Upper lobe of right lung (tissue), 1 donor: ENCODE measurements around the gene JUND. TPM values are rescaled to one million over a fixed set of nuclear protein-coding genes. Genes with fewer than 3 reads are reported as not detected.
A peak's percentile ranks its signal among the peaks of the same experiment; 100 is the strongest.

Source experiments
- ATAC-seq: fragments of 200-7000 bp; cut with Tn5 transposase; one replicate; pipeline ENCODE4 v1.9.1; 2020; ENCODE audit warnings: mild to moderate bottlenecking, moderate library complexity
- DNase-seq: peaks from one replicate; pipeline ENCODE4 v3.0.0-alpha.2; 2020
- H3K27ac ChIP-seq: fragments of 200-600 bp; one replicate; pipeline ENCODE4 v1.8.0; 2022
- H3K27me3 ChIP-seq: fragments of 200-600 bp; one replicate; pipeline ENCODE4 v1.8.0; 2022; ENCODE audit warnings: mild to moderate bottlenecking
- H3K36me3 ChIP-seq: fragments of 200-600 bp; one replicate; pipeline ENCODE4 v1.8.0; 2022
- H3K4me1 ChIP-seq: fragments of 200-600 bp; one replicate; pipeline ENCODE4 v1.8.0; 2022
- H3K4me3 ChIP-seq: fragments of 200-600 bp; one replicate; pipeline ENCODE4 v1.8.0; 2022; ENCODE audit warnings: mild to moderate bottlenecking
- H3K9me3 ChIP-seq: fragments of 200-600 bp; one replicate; pipeline ENCODE4 v1.8.0; 2022
- intact Hi-C: fragments of 100-400 bp; cut with DNase I; formaldehyde crosslinking; loops from one replicate; pipeline ENCODE4 v1.11.0; 2022
- total RNA-seq: library from RNA; stranded (reverse); fragmentation: NEBNext Ultra II Directional; extraction: Animal tissue kit (Norgen Biotek cat#: 25700); gene quantifications from one replicate; pipeline ENCODE4 v1.2.1, GENCODE V29; 2021
- TF ChIP-seq, protein P1 (sequence below): fragments of 200-600 bp; IDR thresholded peaks from one replicate; pipeline ENCODE4 v1.8.0; 2022; ENCODE audit warnings: antibody characterized with exemption
- donor health status: DM: no; HTN: yes; CAD: no; lungs with severe emphysema.

JUND gene
- total RNA-seq, 1 donor from 2014 or later: 204 TPM

DNA sequence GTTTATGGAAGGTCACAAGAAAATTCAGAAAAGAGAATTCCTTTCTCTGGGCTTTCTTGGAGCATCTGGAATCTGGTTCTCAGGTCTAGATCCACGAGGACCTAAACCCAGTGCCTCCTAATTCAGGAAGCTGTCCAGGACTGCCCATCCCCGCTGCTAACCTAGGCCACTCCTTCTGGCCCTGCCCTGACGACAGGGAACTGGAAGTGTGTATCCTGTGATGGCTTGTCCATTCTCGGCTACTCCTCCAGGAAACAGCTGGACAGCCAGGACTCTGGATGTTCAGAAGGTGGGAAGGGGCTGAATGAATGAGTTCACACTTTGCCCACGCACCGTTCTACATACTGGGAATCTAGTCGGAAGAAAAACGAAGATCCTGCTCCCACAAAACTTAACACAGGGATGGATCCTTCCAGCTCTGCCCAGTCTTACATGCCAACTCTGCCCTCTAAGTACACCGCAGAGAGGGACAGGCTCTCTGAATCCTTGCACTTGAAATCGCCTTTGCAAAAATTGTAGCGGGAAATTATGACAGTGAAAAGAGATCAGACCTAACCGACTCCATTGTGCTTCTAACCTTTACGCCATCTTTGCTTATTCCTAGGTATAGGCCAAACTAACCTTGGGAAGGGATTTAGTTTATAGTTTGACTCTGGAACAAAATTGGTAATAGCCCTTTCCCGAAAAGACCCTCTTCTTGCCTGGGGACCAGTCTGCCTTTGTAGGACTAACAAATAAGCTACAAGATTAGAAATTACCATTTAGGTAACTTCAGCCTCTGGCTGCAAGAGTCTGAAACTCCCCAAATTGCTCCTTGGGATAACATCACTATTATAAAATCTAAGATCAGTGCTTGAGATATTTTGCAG, 39.7 kb upstream of the JUND start:
- Histone ChIP-seq H3K27ac (peak overlapping the region; percentile 87), H3K9me3 (no peaks in the 10 kb centered on the region), H3K36me3 (no peaks in the 10 kb centered on the region), H3K4me3 (no peak overlapping the region), H3K27me3 (no peaks in the 10 kb centered on the region), H3K4me1 (peaks cover 58% of the 10 kb centered on the region)
- intact Hi-C loops: loop anchor here (5.0 kb wide), 1 partner anchor 39 kb away; the partner anchor contains the start of gene JUND
- TF ChIP-seq, protein P1, sequence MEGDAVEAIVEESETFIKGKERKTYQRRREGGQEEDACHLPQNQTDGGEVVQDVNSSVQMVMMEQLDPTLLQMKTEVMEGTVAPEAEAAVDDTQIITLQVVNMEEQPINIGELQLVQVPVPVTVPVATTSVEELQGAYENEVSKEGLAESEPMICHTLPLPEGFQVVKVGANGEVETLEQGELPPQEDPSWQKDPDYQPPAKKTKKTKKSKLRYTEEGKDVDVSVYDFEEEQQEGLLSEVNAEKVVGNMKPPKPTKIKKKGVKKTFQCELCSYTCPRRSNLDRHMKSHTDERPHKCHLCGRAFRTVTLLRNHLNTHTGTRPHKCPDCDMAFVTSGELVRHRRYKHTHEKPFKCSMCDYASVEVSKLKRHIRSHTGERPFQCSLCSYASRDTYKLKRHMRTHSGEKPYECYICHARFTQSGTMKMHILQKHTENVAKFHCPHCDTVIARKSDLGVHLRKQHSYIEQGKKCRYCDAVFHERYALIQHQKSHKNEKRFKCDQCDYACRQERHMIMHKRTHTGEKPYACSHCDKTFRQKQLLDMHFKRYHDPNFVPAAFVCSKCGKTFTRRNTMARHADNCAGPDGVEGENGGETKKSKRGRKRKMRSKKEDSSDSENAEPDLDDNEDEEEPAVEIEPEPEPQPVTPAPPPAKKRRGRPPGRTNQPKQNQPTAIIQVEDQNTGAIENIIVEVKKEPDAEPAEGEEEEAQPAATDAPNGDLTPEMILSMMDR: no peak
- ATAC-seq: peak; percentile 3
- no peak for DNase-seq

DNA sequence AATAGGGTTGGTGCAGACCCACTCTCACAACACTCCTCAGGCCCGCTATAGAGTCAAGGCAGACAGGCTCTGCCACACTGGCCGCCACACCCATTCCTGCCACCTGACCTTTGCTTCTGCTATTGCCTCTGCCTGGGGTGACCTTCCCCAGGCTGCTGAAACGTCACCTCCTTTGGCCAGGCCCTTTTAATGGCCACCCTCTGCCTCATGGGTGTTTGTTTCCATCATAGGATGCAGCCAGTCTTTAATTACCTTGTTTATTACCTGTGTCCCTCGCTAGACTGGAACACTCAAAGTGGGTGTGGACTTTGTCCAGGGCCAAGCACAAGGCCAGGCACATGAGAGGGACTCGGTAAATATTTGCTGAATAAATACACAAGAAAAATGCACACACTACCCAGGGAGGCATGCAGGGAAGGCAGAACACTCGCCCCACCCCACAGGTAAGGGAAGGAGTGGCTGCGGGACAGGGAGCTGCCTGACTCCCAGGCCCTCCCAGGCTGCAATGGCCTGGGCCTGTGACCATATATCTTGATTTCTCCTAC, 38.2 kb upstream of the JUND start:
- no peak for DNase-seq
- intact Hi-C loops: loop anchor here (5.0 kb wide), 1 partner anchor 37 kb away; the partner anchor contains the start of gene JUND
- TF ChIP-seq, protein P1: no peak
- Histone ChIP-seq H3K27ac (peak overlapping the region; percentile 87), H3K27me3 (no peaks in the 10 kb centered on the region), H3K9me3 (no peaks in the 10 kb centered on the region), H3K4me1 (peaks cover 58% of the 10 kb centered on the region), H3K36me3 (peaks cover 7% of the 10 kb centered on the region), H3K4me3 (no peak overlapping the region)
- peak; percentile 6 for ATAC-seq

- Histone ChIP-seq H3K27ac (peak overlapping the region; percentile 87), H3K4me3 (peak overlapping the region; percentile 10), H3K9me3 (no peaks in the 10 kb centered on the region), H3K36me3 (peaks cover 20% of the 10 kb centered on the region), H3K4me1 (peaks cover 50% of the 10 kb centered on the region), H3K27me3 (no peaks in the 10 kb centered on the region)
- ATAC-seq (peak; percentile 12), DNase-seq (no peak)
- TF ChIP-seq, protein P1: no peak
- intact Hi-C loops: no loop called here
Observed at GRCh38 chr19:18317961-18318800, 36.8 kb upstream of the JUND start.

DNA sequence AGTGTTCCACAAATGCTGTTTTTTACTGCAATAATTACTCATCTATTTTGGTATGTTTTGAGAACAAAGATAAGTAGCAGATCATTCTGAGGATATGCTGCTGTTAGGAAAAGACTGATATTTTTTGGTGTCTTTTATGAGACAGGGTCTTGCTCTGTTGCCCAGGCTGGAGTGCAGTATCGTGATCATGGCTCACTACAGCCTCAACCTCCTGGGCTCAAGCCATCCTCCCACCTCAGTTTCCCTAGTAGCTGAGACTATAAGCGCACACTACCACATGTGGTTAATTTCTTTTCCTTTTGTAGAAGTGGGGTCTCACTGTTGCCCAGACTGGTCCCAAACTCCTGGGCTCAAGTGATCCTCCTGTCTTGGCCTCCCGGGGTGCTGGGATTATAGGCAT, 32.0 kb upstream of the JUND start:
- no peaks in the 10 kb centered on the region for H3K9me3 ChIP-seq
- peaks cover 42% of the 10 kb centered on the region for H3K36me3 ChIP-seq
- ATAC-seq: no peak
- H3K27ac ChIP-seq: no peak overlapping the region
- intact Hi-C loops: no loop called here
- H3K4me1 ChIP-seq: peaks cover 11% of the 10 kb centered on the region
- TF ChIP-seq, protein P1: no peak
- DNase-seq: no peak
- no peaks in the 10 kb centered on the region for H3K27me3 ChIP-seq
- no peak overlapping the region for H3K4me3 ChIP-seq

GRCh38 chr19:18312092-18312534, 30.7 kb upstream of the JUND start:
- Histone ChIP-seq H3K4me1 (peaks cover 5% of the 10 kb centered on the region), H3K27ac (no peak overlapping the region), H3K36me3 (peaks cover 44% of the 10 kb centered on the region), H3K4me3 (no peak overlapping the region), H3K27me3 (no peaks in the 10 kb centered on the region), H3K9me3 (no peaks in the 10 kb centered on the region)
- no peak for DNase-seq
- intact Hi-C loops: no loop called here
- TF ChIP-seq, protein P1: no peak
- no peak for ATAC-seq
